ENCODE measurements around the gene ADA.

GRCh38 chr20:44646641-44647274 is 4.7 kb downstream of the ADA start:
- TF ChIP-seq POLR2A (conservative IDR thresholded peaks at IDR 0.05) = no peak
- no peak for TF ChIP-seq SMARCB1 (IDR thresholded peaks at IDR 0.05; ENCODE audit: insufficient read length, low read depth)
- TF ChIP-seq ZZZ3 (IDR thresholded peaks at IDR 0.05) = no peak
- no peak for TF ChIP-seq ZBTB9 (CRISPR knock-in tag; IDR thresholded peaks at IDR 0.05)
- TF ChIP-seq, protein P1, sequence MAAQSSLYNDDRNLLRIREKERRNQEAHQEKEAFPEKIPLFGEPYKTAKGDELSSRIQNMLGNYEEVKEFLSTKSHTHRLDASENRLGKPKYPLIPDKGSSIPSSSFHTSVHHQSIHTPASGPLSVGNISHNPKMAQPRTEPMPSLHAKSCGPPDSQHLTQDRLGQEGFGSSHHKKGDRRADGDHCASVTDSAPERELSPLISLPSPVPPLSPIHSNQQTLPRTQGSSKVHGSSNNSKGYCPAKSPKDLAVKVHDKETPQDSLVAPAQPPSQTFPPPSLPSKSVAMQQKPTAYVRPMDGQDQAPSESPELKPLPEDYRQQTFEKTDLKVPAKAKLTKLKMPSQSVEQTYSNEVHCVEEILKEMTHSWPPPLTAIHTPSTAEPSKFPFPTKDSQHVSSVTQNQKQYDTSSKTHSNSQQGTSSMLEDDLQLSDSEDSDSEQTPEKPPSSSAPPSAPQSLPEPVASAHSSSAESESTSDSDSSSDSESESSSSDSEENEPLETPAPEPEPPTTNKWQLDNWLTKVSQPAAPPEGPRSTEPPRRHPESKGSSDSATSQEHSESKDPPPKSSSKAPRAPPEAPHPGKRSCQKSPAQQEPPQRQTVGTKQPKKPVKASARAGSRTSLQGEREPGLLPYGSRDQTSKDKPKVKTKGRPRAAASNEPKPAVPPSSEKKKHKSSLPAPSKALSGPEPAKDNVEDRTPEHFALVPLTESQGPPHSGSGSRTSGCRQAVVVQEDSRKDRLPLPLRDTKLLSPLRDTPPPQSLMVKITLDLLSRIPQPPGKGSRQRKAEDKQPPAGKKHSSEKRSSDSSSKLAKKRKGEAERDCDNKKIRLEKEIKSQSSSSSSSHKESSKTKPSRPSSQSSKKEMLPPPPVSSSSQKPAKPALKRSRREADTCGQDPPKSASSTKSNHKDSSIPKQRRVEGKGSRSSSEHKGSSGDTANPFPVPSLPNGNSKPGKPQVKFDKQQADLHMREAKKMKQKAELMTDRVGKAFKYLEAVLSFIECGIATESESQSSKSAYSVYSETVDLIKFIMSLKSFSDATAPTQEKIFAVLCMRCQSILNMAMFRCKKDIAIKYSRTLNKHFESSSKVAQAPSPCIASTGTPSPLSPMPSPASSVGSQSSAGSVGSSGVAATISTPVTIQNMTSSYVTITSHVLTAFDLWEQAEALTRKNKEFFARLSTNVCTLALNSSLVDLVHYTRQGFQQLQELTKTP (IDR thresholded peaks at IDR 0.05; ENCODE audit: low read depth in 1 of 2, partially characterized antibody in 2 of 2) = no peak
- no peak for TF ChIP-seq SMARCA4 (IDR thresholded peaks at IDR 0.05)
- TF ChIP-seq EP300 (IDR thresholded peaks at IDR 0.05; ENCODE audit: low read length) = no peak
- no peak for TF ChIP-seq TCF7L2 (IDR thresholded peaks at IDR 0.05; ENCODE audit: low read depth, low read length)
- no peak for TF ChIP-seq CTCF (IDR thresholded peaks at IDR 0.05 in 2 of 3, conservative IDR thresholded peaks at IDR 0.05 in 1 of 3; ENCODE audit: insufficient read depth in 2 of 3, low read depth in 1 of 3, low read length in 3 of 3)
